HG02763 (cell line): ENCODE measurements around the gene EYA3.

Experiments used
- ATAC-seq: cut with Tn5 transposase; IDR thresholded peaks from one replicate; pipeline ENCODE4 v1.9.1; 2021; ENCODE audit warnings: mild to moderate bottlenecking, moderate library complexity; ENCODE audit not compliant: unreplicated experiment

Gene EYA3

DNA sequence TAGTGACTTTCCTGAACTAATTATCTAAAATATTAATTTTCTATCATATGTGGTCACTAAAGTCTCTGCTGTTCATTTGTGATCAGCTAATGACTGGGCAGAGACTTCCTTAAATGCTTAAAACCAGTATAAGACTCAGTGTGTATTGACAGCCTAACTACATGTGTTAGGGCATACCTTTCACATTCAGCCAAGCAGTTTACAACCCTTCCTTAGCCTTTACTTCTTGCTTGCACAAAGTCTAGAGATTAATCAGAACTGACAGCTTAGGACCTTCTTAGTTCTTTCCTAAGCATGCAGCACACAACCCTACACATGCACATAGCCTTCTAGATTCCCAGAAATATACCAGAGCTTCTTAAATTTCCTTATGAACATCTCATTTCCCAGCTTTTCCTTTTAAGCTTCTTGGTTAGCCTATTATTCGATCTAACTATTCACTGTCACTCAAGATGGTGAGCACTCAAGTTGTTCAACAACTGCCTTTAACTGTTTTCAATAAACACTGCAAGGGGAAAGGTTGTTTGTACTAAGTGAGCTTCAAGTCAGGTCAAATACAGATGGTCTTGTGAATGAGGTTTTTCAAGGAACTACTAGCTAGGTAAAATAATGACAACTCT is 13.4 kb downstream of the EYA3 start:
- no peak for ATAC-seq

DNA sequence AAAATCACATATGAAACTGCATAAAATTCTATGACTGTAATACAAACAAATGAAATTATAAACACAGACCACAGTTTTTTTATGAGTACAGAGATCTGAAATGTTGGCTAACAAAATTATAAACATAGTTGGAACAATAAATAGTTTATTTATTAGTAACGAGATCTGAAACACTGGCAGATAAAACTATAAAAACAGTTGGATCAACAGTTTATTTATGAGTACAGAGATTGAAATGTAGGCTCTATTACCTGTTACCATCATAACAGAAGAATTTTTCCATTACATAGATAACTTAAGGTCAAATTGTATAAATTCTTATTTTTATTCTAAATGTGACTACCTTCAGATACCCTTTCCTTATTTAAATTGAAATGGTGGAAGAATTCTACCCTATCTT is 14.5 kb downstream of the EYA3 start:
- no peak for ATAC-seq

DNA sequence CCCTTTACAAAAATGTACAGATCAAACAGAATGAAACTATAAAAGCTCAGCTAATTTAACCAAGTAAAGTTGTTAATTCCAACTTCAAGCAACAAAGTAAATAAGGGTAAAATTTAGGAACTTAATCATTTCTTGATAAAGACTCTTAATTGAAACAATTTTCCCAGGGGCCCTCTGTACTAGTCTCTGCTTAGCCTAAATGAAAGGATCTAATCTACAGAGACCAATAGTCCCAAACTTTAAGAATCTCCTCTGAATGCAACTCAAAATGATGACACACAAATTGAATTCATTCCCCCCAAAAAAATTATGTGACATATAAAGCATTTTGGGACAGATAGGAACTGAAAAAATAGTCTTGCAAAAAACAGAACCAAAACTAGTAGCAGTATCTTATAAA is 16.6 kb downstream of the EYA3 start:
- ATAC-seq, result no peak

DNA sequence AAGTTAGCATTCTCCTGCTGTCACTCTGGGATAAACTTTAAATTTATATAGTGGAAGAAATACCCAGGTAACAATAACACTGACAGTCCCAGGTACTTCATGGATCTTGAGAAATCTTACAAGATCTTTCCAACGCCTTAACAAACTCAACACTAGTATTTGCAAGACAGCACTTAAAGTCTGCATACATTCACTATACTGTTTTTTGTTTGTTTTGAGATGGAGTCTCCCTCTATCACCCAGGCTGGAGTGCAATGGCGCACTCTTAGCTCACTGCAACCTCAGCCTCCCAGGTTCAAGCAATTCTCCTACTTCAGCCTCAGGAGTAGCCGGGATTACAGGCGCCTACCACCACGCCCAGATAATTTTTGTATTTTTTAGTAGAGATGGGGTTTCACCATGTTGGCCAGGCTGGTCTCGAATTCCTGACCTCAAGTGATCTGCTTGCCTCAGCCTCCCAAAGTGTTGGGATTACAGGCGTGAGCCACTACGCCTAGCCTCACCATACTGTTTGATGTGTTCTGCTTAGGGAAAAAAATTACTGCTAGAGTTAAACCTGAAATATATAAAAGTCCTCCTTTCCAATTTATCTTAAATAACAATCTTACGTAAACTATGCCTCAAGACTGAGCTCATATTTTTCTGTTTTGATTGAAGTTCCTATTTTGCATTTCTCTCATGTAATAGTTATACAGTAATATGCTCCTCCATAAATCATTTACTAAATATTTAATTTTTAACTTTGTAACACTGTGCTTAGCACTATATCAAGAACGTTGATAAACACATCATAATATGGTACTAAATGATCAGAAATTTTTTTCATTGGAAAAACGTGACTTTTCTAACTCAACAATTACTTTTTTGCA is 17.5 kb downstream of the EYA3 start:
- no peak for ATAC-seq

DNA sequence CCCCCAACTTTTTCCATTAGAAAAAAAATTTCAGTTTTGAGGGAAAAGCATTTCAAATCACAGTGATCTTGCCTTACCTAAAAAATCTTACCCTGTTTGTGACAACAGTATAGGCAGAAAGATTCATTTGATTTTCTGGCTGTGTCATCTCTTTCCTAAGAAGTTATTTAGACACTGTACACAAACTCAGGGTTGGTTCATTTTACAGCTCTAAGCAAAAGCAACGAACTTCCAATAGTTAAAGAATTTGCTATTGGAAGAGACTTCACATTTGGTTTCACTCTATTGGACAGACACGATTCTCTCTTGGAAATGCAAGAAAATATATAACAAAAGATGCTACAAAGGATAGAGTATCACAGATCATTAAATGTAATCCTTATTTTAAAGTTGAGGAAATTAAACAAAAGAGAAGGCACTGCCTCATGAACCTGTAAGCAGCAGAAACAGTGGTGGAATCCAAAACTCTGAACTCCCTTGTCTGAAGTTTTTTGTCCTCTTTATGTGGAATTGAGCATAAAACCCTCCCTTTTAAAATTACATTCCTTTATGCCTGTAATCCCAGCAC is 20.8 kb downstream of the EYA3 start:
- ATAC-seq, result no peak

DNA sequence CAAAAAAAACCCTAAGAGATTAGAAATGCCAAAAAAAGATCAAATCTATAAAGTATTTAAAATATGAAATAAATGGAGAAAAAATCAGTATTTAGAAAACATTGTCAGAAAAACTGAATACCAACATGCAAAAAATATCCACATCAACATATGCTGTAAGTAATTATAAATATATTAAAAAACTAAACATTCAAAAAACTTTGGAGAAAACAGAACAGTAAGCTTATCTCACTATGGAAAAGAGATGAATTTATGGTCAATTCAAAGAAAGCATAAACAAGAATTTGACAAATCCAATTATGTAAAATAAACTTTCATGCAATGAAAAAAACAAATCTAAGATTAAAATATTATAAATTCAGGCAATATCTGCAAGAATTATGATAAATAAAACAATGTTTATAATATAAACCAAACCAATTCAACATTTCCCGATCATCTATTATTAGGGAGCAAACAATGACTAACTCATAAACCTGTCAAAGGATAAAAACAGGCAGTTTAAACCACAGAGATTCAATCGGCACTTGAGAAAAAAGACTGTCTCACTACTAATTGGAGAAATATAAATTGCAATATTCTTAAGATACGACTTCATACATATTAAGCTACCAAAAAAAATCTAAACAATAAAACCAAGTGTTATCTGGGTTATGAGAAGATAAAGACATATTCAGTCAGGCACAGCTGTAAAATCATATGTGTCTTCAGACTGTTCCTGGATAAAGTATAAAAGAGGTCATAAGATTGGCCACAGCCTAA is 21.8 kb downstream of the EYA3 start:
- no peak for ATAC-seq

DNA sequence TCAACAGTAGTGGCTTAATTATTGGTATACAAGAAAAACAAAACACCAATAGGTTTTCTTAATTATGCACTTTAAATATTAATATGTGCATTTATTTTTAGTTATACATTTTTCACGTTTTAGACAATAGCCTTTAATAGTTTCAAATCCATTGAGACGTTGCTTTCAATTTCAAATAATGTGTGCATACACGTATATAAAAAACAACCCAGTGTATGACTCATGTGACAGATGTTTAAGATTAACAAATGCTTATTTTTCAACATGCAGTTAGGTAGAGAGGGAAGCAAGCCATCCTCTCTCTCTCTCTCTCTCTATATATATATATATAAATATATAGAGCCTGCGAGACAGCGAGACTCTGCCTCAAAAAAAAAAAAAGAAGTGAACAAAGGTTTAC is 24.3 kb downstream of the EYA3 start:
- no peak for ATAC-seq

DNA sequence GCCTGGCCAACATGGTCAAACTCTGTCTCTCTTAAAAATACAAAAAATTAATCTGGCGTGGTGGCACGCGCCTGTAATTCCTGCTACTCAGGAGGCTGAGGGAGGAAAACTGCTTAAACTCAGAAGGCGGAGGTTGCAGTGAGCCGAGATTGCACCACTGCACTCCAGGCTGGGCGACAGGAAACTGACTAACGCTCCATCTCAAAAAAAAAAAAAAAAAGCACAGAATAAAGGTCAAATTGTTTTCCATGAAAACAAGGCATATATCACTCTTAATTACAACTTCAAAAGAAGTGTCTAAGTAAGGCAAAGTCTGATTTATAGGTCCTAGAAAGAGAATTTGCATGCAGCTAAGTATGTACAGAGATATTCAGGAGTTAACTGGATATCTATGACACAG is 25.6 kb downstream of the EYA3 start:
- no peak for ATAC-seq

DNA sequence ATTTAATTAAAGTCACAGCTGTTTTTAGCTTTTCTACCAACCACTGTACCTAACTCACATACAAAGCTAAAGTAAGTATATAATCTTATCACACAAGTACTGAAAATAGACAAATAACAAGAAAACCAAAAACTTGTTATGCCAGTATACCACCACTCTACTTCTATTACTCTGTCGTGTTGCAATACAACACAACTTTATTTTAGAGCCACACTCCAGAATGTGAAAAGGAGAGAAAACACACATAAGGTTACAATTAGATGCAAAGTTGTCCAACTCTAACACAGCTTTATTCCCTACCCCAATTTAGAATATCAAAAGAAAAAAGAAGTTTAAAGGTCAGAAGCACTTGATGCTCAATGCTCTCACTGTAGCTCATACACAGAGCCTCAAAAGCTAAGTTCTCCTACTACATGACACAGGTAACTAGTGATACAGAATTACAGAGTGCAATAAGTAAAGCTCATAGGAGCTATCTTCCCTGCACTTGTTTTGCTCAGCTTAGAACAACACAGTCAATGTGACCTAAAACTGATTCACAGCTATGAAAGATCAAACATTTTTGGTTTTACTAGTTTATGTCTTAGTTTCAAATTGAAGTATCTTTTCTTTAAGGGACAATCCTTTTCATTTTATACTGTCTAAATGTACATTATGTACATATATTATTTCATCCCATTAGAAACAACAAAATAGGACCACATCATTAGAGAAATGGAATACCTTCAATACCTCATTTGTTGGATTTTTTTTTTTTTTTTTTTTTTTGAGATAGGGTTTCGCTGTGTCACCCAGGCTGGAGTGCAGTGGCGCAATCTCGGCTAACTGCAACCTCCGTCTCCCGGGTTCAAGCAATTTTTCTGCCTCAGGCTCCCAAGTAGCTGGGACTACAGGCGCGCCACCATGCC is 29.2 kb downstream of the EYA3 start:
- no peak for ATAC-seq

DNA sequence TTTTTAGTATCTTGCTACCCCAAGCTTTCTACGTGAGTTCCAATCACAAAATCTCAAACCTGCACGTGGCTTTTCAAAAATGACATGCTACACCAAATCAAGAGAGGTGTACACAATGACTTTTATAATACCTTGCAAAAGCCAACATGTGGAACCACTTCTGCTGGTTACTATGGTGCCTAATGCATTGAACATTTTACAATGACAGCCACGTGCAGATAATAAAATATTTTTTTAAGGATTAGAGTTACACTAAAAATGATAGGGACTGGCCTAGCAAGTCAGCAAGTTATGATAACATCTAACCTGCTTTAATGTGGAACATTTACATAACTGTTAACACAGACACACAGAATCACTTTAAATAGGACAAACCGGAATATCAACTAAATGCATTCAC is 30.2 kb downstream of the EYA3 start:
- ATAC-seq, result no peak

DNA sequence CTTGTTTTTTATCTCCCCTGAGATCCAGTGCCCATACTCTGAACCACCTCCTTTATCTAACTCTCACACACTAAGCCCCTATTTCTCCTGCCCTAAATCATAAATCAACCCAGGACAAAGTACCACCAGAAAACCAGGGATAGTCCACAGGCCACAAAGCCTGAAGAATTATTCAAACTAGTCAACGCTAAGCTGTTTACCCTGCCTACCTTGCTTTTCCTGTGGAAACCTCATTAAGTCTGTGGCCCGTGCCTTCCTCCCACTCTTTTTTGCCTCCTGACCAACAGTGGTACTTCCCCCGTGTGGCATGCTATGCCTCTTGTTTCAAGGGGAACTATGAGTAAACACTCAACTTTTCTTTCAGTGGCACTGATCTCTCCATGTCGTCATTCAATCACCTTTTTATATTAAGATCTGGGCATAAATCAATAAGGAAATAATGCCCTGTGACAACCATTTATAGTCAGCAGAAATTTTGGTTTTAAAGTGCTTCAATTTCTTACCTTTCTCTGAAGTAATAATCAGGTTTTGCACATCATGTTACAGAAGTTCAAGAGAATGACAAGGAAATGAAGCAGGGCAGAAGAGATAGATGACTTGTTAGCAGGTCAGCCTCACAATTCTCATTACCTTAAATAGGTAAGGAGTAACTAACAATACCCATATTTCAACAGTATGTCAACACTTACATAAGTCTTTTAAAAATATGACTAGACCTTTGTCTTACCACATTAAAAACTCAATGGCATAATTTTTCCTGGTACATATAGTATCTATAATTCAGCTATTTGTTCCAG is 32.1 kb downstream of the EYA3 start:
- ATAC-seq, result peak; percentile 82

DNA sequence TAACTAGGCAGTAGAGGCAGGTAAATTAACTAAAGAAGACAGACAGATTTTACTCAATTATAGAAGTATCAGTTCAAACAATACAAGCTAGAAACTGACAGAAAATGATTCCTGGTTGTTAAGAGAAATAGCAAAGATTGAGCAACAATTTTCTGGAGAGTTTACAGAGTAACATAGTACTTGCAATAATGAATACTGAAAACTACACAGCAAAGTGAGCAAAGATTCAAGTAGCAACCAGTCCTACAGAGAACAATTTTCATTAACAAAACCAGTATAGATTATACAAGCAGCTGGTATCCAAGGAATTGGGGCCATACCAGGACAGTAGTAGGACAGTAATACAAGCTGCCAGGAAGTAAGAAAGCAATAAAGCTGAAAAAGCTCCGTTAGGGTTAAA is 37.6 kb downstream of the EYA3 start:
- ATAC-seq, result no peak

DNA sequence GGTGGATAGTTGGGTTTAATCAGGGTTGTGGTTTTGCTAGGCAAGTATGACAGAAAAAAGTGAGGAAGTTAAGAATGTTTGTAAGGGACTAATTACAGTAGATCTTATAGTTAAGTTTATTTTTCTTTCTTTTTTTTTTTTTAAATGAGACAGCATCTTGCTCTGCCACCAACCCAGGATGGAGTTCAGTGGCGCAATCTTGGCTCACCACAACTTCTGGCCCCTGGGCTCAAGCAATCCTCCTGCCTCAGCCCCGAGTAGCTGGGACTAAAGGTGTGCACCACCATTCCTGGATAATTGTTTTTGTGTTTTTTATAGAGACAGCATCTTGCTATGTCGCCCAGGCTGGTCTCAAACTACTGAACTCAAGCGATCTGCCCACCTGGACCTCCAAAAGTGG is 41.7 kb downstream of the EYA3 start:
- no peak for ATAC-seq

DNA sequence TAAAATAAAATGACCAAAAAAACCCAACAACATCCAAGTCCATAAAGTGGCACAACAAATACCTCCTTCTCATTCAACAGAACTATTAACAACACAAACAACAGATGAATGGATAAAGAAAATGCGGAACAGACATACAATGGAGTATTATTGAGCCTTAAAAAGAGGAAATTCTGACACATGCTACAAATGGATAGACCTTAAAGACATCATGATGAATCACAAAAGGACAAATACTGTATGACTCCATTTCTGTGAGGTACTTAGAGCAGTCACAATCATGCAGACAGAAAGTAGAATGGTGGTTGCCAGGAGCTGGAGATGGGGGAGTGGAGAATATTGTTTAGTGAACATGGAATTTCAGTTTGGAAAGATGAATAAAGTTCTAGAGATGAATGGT is 42.6 kb downstream of the EYA3 start:
- ATAC-seq, result no peak

DNA sequence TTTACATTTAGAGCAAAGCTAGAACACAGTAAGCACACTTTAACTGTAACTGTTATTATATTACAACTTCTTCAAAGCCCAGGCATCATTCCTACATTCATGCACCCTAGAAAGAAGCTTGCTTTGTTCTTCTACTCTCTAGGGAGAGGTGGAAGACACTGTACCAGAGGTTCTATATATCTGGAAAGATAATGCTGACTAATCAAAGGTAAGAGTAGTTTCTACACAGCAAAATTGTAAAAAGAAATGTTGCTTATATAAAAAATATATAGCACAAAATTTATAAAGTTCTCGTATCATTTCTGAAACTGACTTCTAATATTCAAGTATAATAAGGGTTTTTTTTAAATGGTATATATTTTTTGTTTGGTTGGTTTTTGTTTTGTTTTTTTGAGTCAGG is 44.0 kb downstream of the EYA3 start:
- ATAC-seq, result no peak

DNA sequence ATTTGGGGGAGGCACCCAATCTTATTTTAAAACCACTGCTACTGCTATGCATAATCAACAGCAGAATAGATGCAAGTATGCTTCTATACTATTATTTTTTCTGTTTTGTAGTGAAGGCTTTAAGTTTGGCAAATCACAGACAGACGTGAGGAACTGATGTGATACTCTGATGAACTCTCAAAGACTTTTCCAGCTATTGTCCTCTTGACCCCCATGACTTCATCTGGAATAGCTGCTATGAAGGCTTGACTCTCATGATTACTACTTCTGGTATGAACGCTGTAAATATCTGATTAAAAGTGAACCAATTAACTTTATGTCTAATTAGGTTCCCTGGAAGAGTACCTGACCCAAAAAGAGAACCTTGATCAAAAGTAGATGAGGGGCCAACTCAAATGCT is 49.1 kb downstream of the EYA3 start:
- no peak for ATAC-seq

DNA sequence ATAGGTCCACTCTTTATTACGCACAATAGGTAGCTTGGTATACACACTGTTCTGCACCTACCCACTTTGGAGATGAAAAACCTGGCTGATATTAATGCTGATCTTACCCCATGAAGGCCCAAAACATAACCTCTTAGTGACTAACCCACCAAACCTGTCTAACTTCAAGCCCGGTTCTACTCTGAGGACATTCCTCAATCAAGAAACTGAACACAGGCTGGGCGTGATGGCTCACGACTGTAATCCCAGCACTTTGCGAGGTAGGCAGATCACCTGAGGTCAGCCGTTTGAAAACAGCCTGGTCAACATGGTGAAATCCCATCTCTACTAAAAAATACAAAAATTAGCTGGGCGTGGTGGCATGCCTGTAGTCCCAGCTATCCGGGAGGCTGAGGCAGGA is 50.5 kb downstream of the EYA3 start:
- no peak for ATAC-seq

DNA sequence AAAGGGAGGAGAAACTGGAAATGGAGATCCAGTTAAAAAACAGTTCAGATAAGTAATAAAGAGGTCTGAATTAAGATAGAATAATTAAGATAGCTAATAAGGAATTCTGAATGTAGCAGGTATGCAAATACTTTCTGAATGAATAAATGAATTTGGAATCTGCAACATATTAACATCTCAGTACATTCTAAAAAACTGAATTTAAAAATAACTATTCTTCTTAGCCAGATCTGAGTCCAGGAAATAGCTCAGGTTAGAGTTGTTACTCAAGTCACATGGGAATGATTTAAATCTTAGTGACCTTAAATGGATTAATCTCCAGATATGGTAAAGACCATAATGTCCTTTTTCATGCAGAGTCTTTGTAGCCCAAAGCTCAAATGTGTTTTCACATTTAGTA is 51.2 kb downstream of the EYA3 start:
- ATAC-seq, result no peak

DNA sequence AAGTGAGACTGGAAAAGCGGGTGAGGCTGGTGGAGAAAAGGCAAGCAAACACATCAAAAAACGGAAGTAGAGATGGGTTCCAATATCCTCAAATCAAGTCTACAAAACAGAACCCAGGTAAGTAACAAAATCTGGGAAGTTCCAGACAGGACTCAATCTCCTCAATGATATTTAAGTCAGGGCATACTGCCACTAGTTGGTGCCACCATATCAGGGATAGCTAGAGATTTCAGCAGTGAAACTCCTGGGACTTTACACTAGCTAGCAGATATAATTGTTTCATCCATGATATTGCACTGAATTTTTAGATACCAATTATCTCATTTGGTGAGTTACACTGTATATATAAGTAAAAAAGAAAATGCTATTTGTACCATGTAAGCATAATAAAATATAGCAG is 52.0 kb downstream of the EYA3 start:
- ATAC-seq, result no peak

DNA sequence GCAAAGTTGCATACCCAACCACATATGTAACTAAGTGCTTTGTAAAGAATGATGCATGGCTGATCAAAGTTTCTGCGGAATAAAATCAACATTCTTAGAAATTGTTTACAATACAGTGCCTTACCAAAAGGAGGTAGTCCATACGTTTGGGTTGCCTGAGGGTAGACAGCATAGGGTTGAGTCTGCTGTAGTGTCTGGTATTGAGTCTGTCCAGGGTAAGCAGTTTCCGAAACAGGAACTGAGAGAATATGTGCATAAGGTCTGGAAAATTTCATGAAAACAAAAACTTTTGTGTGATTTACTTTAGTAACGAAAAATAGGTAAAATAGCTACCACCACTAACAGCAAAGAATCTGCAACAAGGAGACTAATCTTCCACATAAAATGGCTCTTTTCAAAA is 53.0 kb downstream of the EYA3 start:
- ATAC-seq, result no peak
